CD4-positive, alpha-beta T cell treated with Interleukin-15 for 4 hours (primary cell): ENCODE measurements around the gene SPTBN5.
A peak's percentile ranks its signal among the peaks of the same experiment; 100 is the strongest.

Experiments
- DNase-seq: peaks from one replicate; pipeline ENCODE4 v3.0.0-alpha.2; 2020; ENCODE audit warnings: low spot score

The SPTBN5 gene

DNA sequence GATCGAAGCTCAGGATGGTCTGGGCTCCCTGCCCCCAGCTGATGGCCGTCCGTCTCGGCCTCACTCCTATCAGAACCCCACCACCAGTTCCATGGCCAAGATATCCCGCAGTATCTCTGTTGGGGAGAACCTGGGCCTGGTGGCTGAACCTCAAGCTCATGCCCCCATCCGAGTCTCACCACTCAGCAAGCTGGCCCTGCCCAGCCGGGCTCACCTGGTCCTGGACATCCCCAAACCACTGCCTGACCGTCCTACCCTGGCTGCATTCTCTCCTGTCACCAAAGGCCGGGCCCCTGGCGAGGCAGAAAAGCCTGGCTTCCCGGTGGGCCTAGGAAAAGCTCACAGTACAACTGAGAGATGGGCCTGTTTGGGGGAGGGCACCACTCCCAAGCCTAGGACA, 70.4 kb downstream of the SPTBN5 start:
- DNase-seq, result no peak

- no peak for DNase-seq
Measured at GRCh38 chr15:41822957-41823356, 70.9 kb downstream of the SPTBN5 start.

DNA sequence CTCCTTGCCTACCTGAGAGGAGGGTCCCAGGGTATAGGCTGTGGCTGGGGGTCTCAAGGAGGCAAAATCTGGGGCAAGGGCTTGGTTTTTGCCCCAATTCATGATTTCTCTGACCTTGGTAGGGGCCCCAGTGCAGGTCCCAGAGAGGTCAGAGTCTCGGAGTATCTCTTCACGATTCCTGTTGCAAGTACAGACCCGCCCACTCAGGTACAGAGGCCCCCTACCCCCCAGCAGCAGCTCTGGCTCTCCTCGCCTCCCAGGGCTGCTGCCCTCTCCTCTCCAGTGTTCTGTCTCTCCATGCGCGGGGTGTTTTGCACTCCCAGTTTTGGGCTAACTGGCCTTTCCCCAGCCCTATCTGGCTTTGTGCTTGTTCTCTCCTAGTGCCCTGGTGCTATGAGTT, 71.4 kb downstream of the SPTBN5 start:
- no peak for DNase-seq

- no peak for DNase-seq
Measured at GRCh38 chr15:41821831-41822230, 72.0 kb downstream of the SPTBN5 start.

DNA sequence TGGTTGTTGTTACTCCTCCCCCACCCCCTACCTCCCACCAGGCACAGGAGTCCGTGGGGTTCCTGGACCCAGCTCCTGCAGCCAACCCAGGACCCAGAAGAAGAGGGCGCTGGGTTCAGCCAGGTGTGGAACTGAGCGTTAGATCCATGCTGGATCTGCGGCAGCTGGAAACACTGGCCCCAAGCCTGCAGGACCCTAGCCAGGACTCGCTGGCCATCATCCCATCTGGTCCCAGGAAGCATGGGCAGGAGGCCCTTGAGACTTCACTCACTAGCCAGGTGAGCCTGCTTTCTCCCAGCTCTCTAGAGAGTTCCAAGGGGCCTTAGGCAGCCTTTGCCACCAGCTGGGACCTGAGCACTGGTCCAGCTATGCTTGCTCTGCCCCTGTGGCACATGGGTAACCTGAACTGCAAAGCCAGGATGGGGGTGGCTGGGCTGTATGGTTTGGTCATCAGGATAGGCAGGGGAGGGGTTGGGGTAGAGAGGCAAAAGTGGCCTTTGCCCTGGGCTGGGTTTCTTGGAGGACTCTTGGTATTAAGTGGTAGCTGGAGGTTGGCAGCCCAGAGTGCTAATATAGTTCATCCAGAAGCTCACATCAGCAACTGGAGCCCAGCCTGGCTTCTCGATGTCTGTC, 72.9 kb downstream of the SPTBN5 start:
- DNase-seq, result no peak

- DNase-seq, result no peak
Measured at GRCh38 chr15:41819455-41820050, 74.3 kb downstream of the SPTBN5 start.

DNA sequence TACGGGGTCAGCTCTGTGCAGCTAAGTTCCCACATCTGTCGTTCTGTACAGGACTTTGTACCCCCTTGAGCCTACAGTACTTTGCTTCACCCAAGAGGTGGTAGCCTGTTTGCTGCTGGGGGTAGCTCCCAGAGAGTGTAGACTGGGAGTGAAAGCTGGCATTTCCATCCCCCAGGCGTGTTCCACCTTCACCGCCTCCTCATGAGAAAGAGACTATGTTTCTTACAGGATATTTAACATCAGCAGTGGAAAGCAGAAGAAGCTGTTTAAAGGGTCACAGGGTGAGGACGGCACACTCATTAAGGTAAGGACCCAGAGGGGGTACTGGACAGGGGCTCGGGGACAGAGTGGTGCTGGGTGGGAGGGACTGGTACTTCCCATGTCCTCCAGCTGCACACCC, 76.1 kb downstream of the SPTBN5 start:
- DNase-seq, result no peak

DNA sequence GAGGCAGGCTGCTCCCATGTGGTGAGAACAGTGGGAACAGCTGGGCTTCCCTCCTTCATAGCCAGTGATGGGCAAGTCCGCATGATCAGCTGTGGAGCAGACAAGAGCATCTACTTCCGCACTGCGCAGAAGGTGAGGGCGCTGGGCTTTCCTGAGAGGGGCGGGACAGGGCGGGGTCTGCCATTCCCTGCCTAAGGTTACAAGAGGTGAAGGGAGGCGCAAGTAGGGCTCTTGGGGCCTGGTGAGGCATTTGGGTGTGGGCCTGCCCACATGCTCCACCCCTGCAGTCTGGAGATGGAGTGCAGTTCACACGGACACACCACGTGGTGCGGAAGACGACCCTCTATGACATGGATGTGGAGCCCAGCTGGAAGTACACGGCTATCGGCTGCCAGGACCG, 76.5 kb downstream of the SPTBN5 start:
- DNase-seq, result no peak

- no peak for DNase-seq
Measured at GRCh38 chr15:41816788-41817187, 77.1 kb downstream of the SPTBN5 start.

- no peak for DNase-seq
Measured at GRCh38 chr15:41814534-41814933, 79.3 kb downstream of the SPTBN5 start.

- no peak for DNase-seq
Measured at GRCh38 chr15:41813426-41813825, 80.4 kb downstream of the SPTBN5 start.

DNA sequence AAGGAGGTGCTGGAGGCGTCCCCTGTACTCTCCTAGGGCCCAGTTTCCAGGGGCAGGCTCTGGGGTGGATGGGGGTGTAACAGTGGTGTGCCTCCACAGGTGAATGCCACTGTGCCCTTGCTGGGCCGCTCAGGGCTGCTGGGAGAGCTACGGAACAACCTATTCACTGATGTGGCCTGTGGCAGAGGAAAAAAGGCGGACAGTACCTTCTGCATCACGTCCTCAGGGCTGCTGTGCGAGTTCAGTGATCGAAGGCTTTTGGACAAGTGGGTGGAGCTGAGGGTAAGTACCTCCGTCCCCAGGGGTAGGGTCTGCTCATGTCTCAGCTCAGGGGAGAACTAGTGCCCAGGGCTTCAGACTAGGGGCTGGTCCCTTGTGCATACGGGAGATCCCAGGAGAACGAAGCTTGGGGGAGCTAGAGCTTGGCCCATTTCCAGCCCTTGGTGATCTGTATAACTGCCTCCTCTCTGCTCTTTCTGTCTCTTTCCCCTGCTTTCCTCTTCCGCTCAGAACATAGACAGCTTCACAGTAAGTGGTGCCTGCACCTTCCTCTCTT, 81.0 kb downstream of the SPTBN5 start:
- DNase-seq, result no peak

GRCh38 chr15:41811432-41812195, 82.2 kb downstream of the SPTBN5 start:
- peak; percentile 79 for DNase-seq

GRCh38 chr15:41810651-41811431, 83.0 kb downstream of the SPTBN5 start:
- DNase-seq, result no peak

GRCh38 chr15:41809526-41810220, 84.2 kb downstream of the SPTBN5 start:
- DNase-seq, result no peak

DNA sequence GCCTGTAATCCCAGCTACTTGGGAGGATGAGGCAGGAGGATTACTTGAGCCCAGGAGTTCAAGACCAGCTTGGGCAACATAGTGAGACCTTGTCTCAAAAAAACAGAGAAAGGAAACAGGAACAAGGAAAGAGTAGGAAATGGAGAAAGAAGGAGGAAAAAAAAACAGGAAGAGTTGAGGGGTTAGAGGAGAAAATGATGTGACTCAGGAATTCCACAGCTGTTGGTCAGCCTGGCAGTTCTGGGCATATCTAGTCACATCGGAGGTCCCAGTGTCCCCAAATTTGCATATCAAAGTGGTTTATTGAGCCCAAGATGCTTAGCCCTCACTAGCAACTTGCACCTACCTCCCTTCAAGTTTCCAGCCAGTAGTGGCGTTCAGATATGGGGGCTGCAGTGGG, 84.7 kb downstream of the SPTBN5 start:
- DNase-seq, result no peak

- no peak for DNase-seq
Measured at GRCh38 chr15:41806291-41807181, 87.3 kb downstream of the SPTBN5 start.

DNA sequence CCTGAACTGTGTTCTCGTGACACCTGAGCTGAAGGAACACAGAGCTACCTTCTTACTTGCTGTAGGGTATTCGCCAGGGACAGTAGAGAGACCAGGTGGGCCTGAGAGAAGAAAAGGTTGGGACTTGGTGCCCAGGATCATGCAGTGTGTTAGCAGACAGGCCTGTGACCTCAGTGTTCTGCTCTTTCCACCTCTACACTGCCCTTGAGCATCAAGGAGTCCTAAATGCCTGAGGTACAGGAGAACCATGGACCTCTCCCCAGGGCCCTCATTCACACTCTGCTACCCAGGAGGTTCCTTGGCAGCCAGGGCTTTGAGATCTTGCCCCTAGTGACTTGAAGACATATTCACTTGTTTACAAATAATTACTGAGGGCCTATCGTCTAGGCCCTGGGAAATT, 88.1 kb downstream of the SPTBN5 start:
- DNase-seq, result no peak

DNA sequence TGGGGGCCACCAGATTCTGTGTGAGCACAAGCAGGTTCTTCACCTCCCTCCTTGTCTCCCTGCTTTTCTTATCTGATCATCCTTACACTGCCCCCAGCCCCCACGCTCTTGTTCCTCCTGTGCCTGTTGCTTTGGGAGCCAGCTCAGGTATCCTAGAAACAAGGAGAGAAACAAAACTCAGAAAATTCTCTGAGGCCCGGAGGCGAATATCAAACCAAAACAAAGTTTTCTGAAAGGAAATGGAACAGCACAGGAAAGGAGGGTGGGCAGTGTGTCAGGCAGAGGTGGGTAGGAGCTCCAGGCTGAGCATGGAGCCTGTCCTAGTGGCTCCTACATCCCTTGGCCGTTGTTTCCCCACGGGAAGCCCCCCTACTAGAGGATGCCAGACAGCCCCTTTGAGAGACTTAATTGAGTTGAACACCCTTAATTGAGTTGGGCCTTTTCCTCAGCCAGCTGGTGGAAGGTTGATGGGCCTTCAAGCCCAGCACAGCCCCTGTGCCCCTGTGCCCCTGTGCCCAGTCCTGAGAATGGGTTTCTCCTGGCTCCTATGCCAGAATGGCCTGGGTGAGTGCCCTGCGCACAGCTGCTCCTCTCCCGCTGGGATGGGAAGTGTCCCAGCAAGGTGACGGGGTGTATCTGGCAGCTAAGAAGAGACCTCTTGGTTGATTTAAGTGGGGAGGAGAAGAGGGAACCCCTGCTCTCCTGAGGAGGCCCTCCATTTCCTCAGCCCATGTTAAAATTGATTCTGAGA, 88.8 kb downstream of the SPTBN5 start:
- DNase-seq, result no peak

DNA sequence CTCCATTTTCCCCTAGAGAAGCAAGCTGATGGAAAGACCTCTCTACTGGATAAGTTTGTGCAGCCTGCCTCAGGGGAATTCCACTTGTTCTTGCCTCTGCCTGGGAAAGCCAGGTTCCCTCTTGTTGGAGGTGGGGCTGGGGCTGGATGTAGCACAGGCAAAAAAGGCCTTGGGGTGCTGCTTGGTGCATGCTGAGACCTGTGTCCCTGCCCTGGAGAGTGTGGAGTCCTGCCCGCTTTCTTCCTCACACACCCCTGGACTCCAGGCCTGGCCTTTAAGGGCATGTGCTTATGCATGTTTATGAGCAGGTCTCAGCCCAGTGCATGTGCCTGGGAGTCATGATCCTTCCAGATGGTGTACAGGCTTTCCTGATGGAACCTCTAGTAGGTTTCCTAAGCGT, 89.5 kb downstream of the SPTBN5 start:
- DNase-seq, result no peak
